ENCODE results near the gene NCOR1.
"Not testable (repeated sequence)": the region's sequence is repeated elsewhere in the genome, so short reads cannot be mapped to it uniquely, and the experiment has no call there.

The NCOR1 gene

GRCh38 chr17:16215273-16215964 lies at the start of gene NCOR1:
TSS of gene NCOR1 (minus strand) at chr17:16215534. CDS start at chr17:16194569, 20,965 bp downstream.
- peak; percentile 86 for DNase-seq (ENCODE audit: low read depth)

DNA sequence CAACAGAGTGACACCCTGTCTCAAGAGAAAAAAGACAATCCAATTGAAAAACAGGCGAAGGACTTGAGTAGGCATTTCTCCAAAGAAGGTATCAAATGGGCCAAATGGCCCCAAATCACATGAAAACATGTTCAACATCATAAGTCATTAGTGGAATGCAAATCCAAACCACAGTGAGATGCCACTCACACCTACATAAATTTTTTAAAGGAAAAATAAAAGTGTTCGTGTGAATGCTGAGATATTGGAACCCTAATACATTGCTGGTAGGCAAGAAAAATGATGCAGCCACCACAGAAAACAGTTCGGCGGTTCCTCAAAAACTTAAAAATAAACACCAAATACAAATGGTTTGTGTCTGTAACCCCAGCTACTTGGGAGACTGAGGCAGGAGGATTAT lies 46.9 kb upstream of the NCOR1 start:
- no peak for DNase-seq (ENCODE audit: low read depth)

DNA sequence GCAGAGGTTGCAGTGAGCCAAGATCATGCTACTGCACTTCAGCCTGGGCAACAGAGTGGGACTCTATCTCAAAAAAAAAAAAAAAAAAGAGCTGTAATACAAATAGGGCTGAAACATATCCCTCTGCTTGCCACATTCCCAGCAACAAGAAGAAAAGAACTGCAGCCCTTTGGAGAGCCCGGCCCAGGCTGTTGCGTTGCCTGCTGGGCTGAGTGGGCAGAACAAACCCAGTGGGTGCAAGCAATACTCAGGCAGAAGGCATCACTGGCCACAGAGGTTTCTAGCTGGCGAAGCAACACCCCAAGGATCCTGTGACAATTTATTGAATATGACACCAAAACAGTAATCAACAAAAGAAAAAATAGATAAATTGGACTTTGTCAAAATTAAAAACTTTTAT lies 45.7 kb upstream of the NCOR1 start:
- no peak for DNase-seq (ENCODE audit: low read depth)

- no peak for DNase-seq (ENCODE audit: low read depth)
These were observed 44.6 kb upstream of the NCOR1 start for GRCh38 chr17:16259926-16260325.

GRCh38 chr17:16258901-16259300 lies 43.6 kb upstream of the NCOR1 start:
- no peak for DNase-seq (ENCODE audit: low read depth)

- DNase-seq (ENCODE audit: low read depth) = no peak
These were observed 40.2 kb upstream of the NCOR1 start for GRCh38 chr17:16255481-16255921.

DNA sequence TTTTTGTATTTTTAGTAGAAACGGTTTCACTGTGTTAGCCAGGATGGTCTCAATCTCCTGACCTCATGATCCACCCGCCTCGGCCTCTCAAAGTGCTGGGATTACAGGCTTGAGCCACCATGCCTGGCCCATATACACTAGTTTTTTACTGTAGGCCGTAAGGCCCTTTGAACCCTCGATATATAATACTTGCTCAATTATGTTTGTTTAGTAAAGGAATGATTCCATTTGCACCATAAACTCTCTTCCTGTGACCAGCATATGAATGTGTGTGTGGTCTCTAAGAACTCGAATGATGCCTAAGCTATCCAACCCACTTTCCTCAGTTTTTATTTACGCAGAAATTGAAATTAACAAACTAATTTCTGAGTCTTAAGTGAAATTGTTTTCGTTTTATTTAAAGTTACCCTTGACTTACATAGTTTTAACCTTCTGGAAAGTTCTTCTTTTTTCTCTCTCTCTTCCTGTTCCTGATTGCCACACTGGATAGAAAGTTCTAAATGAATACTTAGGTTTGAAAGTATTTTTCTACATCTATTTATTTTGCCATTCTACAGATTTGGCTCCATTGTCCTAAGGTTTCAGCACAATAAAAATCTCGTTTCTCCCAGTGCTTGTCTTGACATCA lies 39.6 kb upstream of the NCOR1 start:
- DNase-seq (ENCODE audit: low read depth) = no peak

DNA sequence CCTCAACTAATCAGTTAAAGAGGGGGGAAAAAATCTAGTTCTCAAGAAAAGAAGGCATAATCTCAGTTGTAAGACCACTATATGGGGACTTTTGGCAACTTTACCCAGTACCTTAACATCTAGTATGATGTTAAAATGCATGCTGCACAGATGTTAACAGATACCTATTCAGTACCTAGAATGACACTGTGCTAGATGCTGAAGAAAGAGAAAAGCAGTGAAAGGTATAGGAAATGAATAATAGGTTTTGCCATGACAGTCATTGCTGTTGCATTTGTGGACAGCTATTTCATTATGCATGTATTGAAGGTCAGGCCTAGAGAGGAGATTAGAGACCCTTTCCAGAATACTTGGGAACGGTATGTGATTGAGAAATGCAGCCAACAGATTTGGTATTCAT lies 36.2 kb upstream of the NCOR1 start:
- no peak for DNase-seq (ENCODE audit: low read depth)

GRCh38 chr17:16251043-16251442 lies 35.7 kb upstream of the NCOR1 start:
- no peak for DNase-seq (ENCODE audit: low read depth)

DNA sequence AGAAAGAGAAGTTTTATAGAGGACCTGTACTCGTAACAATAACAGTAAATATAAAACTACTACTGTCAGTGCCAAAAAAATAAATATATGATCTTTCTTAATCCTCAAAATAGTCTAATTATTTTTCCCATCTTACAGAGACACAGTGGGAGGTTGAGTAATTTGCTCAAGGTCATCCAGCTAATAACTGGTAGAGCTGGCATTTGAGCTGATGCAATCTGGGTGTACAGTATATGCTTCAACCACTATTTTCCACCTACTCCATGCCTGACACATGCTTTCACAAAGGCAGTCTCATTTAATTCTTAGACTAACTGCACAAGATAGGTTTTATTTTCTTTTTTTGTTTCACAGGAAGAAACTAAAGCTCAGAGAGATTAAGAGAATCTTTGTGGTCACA lies 35.3 kb upstream of the NCOR1 start:
- DNase-seq (ENCODE audit: low read depth) = no peak

DNA sequence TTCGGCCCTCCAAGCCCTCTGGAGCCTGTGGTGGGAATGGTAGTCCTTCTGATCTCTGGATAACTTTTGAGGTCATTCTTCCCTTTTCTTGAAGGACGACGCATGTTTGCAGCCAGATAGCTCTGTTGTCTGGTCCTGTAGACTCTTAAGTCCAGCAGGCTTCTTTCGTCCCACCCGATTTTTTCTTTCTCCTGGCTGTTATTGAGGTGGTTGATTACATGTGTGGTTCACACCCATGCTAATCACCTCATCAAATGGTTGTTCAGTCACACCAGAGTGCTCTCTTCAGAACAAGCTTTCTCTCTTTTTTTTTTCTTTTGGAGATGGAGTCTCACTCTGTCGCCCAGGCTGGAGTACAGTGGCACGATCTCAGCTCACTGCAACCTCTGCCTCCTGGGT lies 32.3 kb upstream of the NCOR1 start:
- no peak for DNase-seq (ENCODE audit: low read depth)

- no peak for DNase-seq (ENCODE audit: low read depth)
These were observed 28.6 kb upstream of the NCOR1 start for GRCh38 chr17:16243801-16244567.

GRCh38 chr17:16243385-16243784 lies 28.1 kb upstream of the NCOR1 start:
- DNase-seq (ENCODE audit: low read depth) = no peak

DNA sequence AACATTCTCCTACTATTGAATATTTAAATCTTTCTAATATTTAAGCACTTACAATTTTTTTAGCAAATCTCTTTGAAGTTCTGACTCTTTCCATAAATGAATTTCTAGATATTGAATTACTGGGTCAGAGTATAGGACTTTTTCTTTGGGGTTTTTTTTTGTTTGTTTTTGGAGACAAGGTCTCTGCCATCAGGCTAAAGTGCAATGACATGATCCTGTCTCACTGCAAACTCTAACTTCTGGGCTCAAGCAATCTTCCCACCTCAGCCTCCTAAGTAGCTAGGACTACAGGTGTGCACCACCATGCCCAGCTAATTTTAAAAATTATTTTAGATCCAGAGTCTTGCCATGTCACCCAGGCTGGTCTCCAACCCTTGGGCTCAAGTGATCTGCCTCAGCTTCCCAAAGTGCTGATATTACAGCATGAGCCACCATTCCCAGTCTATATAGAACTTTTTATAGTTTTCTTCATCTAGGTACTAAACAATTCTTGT lies 26.6 kb upstream of the NCOR1 start:
- DNase-seq (ENCODE audit: low read depth) = no peak

DNA sequence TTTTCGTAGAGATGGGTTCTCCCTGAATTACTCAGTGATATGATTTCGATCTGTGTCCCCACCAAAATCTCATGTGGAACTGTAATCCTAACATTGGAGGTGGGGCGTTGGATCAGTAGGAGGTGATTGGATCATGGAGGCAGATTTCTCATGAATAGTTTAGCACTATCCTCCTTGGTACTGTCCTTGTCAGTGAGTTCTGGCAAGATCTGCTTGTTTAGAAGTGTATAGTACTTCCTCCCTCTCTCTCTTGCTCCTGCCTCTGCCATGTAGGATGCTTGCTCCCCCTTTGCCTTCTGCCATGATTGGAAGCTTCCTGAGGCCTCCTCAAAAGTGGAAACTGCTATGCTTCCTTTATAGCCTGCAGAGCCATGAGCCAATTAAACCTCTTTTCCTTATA lies 24.6 kb upstream of the NCOR1 start:
- no peak for DNase-seq (ENCODE audit: low read depth)

DNA sequence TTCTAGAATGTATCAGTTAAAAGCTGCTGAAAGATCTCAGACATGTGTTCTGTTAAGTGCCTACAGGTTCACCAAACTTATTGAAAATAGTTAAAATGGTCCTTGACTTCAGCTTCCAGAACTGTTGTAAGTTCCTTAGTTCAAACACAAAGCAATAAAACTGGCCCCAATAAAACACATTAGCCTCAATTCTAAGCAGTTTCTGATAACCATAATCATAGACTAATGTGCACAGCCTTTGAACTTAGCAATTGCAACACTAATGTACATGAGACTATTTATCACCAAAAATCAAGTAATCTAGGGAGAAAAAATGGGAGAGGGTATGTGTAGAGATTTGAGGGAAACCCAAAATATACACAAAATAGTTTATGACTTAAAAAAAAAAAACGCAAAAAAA lies 17.1 kb upstream of the NCOR1 start:
- no peak for DNase-seq (ENCODE audit: low read depth)

DNA sequence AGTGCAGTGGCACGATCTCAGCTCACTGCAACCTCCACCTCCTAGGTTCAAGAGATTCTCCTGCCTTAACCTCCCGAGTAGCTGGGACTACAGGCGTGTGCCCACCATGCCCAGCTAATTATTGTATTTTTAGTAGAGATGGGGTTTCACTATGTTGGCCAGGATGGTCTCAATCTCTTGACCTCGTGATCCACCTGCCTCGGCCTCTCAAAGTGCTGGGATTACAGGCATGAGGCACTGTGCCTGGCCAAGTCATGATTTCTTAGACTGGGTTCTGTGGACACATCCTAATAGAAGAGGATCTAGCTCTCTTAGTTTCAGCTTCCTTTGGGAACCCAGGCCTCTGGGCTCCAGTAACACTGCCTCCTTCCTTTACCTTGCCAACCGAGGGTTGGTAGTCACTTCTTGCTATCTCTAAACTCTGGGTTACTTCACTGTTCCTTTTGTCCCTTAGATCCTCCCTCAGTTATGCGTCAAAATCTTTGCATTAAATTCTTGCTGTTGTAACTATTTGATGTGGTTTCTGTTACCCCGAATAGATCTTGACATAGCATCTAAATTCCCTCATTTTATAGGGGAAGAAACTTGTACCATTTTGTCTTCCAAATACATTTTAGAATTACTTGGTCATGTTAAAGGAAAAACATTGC lies 14.7 kb upstream of the NCOR1 start:
- not testable (repeated sequence) for DNase-seq (ENCODE audit: low read depth)

DNA sequence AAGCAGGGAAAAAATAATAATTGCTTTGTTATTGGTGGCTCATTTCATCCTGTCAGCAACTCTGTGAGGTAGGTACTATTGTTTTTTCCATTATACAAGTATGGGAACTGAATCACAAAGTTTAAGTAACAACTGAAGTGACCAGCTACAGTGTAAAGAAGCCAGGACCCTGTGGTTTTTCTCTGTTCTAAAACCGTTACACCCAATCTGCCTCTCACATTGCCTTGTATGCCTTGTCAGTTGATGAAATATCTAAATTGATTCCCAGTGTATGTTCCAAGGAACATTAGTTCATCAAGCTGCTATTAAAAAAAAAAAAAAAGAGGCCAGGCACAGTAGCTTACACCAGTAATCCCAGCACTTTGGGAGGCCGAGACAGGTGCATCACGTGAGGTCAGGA lies 7.1 kb upstream of the NCOR1 start:
- no peak for DNase-seq (ENCODE audit: low read depth)

DNA sequence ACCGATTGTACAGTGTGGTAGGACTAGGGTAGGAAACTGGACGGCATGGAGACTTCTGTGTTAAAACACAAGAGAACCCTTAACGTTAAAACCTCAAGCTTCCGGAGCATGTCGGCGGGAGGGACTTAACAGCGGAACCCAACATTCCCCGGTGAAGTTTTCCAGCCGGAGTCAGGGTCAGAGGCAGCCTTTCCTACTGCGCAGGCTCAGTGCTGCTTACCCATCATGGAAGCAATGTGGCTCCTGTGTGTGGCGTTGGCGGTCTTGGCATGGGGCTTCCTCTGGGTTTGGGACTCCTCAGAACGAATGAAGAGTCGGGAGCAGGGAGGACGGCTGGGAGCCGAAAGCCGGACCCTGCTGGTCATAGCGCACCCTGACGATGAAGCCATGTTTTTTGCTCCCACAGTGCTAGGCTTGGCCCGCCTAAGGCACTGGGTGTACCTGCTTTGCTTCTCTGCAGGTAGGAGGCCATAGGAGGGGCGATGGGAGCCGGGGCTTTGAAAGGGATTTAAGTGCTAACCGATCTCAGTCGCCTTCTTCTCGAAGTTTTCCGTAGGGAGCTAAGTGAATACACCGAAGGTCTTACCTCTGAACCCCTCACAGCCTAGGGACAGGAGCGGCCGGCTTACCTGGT lies 1.8 kb upstream of the NCOR1 start, which contains the start of gene PIGL:
Gene PIGL (plus strand): TSS at position 209 of the 634 bp plus-strand sequence. CDS start 17 bp downstream, at position 226.
- DNase-seq (ENCODE audit: low read depth) = peak; percentile 79

DNA sequence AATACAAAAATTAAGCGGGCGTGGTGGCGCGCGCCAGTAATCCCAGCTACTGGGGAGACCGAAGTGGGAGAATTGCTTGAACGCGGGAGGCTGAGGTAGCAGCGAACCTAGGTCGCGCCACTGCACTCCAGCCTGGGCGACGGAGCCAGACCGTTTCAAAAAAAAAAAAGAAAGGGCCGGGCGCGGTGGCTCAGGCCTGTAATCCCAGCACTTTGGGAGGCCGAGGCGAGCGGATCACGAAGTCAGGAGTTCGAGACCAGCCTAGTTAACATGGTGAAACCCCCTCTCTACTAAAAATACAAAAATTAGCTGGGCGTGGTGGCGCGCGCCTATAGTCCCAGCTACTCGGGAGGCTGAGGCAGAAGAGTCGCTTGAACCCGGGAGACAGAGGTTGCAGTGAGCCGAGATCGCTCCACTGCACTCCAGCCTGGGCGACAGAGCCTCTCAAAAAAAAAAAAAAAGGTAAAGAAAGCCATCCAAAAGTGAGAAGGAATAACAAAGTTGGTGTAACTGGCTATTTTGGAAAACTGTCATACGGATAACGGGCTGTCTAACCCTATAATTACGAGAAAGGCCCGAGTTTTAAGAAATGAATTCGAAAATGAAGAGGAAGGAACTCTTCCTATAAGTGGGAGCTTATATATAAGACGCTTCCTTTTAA lies 1.1 kb upstream of the NCOR1 start:
- not testable (repeated sequence) for DNase-seq (ENCODE audit: low read depth)

DNA sequence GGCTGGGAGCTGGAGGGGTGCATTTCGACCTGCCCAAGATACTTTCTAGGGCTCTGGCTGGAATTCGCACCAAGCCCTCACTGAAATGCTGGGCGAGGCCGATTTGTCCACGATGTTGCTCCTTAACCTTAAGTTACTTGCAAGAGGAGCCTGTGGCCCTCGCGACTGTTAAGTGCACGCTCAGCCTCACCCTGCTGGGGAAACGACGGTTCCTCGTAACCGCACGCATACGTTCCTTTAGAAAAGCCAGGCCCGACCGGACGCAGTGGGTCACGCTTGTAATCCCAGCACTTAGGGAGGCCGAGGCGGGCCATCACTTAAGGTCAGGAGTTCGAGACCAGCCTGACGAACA lies 607 bp upstream of the NCOR1 start:
- DNase-seq (ENCODE audit: low read depth) = peak; percentile 1

DNA sequence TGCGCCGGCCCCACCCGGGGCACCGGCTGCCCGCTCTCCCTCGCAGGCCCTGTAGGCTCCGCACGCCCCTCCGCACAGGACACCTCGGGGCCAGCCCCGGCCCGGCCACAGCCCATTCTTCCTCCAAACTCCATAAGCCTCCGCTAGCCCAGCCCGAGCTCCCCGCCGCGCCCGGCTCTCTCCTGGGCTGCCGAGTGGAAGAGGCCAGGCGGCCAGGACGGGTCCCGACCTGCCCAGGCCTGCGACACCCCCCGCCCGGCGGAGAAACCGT lies 397 bp downstream of the NCOR1 start:
- DNase-seq (ENCODE audit: low read depth) = peak; percentile 13
